Rectal smooth muscle tissue (tissue), 1 donor: ENCODE measurements around the gene TBC1D4.

Experiments used
- H3K27ac ChIP-seq: one replicate; pipeline ENCODE4 v1.7.0; 2013; ENCODE audit warnings: low read depth, low read length, inconsistent platforms
- H3K27me3 ChIP-seq: one replicate; pipeline ENCODE4 v1.7.0; 2013; ENCODE audit warnings: low read length; ENCODE audit not compliant: control insufficient read depth, insufficient read depth
- H3K36me3 ChIP-seq: one replicate; pipeline ENCODE4 v1.7.0; 2013; ENCODE audit warnings: low read length; ENCODE audit not compliant: control insufficient read depth, insufficient read depth
- H3K4me1 ChIP-seq: one replicate; pipeline ENCODE4 v1.7.0; 2013; ENCODE audit warnings: low read length; ENCODE audit not compliant: control insufficient read depth, insufficient read depth
- H3K4me3 ChIP-seq: one replicate; pipeline ENCODE4 v1.7.0; 2013; ENCODE audit warnings: low read length
- H3K9ac ChIP-seq: one replicate; pipeline ENCODE4 v1.7.0; 2013; ENCODE audit warnings: low read length

Gene TBC1D4

DNA sequence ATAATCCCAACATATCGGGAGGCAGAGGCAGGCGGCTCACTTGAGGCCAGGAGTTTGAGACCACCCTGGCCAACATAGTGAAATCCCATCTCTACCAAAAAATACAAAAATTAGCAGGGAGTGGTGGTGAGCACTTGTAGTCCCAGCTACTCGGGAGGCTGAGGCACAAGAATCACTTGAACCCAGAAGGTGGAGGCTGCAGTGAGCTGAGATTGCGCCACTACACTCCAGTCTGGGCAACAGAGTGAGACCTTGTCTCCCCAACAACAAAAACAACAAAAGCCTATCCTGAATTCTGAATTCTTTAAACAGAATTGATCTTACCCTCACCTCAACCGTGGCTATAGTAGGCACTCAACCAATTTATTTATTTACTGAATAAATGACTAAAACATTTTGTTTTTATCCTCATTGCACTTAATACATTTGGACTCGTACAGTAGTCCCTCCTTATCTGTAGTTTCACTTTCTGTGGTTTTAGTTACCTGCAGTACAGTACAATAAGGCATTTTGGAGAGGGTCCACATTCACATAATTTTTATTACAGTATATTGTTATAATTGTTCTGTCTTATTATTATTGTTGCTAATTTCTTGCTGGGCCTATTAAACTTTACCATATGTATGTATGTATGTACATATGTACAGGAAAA, 98.8 kb downstream of the TBC1D4 start:
- Histone ChIP-seq H3K4me3 (no peak overlapping the region), H3K27me3 (no peaks in the 10 kb centered on the region), H3K4me1 (no peaks in the 10 kb centered on the region), H3K9ac (no peak overlapping the region), H3K36me3 (no peaks in the 10 kb centered on the region), H3K27ac (no peak overlapping the region)

DNA sequence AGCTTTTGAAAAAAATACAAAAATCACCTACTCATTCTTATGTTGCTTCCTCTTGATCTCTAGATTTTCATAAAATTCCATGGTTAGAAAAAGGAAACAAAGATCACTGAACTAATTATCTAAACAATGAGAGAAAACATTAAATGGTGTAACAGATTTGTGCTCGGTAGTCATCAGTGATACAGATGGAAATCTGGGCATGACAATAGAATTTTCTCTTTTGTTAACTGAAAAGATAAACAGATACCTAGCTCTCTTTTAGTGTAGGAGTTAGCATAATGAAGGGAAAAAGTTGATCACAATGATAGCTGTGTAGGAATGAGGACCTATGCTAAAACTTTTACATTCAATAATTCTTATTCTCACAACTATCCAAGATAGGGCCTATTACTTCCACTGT, 103.7 kb downstream of the TBC1D4 start:
- Histone ChIP-seq H3K27ac (no peak overlapping the region), H3K4me3 (no peak overlapping the region), H3K27me3 (no peaks in the 10 kb centered on the region), H3K36me3 (no peaks in the 10 kb centered on the region), H3K9ac (no peak overlapping the region), H3K4me1 (no peaks in the 10 kb centered on the region)

DNA sequence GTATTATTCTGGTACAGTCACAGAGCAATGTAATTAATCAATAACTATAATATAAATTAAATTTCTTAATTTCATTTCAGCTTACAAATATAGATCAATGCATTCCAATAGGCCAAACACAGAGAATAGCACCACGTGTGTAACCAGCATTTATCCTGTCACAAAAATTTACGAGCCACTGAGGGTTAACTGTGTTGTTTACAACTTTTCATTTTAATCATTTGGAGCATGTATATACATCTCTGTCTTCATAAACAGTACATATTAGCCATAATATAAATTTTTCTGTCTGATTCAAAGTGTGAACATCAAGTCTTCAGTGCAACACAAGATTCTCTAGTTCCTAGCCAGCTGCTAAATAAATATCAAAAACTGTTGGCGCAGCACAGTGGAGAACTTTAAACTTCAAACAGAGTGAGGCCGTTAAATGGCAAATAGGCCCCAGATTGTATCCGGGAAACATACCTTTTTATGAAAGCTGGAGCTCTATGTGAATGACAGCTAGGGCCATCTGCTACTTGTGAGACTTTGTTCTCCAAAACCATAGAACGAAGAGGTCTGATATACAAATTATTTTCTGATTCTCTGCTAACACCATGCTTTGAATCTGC, 105.1 kb downstream of the TBC1D4 start:
- no peaks in the 10 kb centered on the region for H3K27me3 ChIP-seq
- H3K4me1 ChIP-seq: no peaks in the 10 kb centered on the region
- H3K36me3 ChIP-seq: no peaks in the 10 kb centered on the region
- no peak overlapping the region for H3K4me3 ChIP-seq
- H3K9ac ChIP-seq: no peak overlapping the region
- no peak overlapping the region for H3K27ac ChIP-seq

- H3K27me3 ChIP-seq: no peaks in the 10 kb centered on the region
- no peak overlapping the region for H3K9ac ChIP-seq
- H3K27ac ChIP-seq: no peak overlapping the region
- H3K4me3 ChIP-seq: no peak overlapping the region
- no peaks in the 10 kb centered on the region for H3K36me3 ChIP-seq
- no peaks in the 10 kb centered on the region for H3K4me1 ChIP-seq
Observed at GRCh38 chr13:75375329-75375728, 106.6 kb downstream of the TBC1D4 start.

DNA sequence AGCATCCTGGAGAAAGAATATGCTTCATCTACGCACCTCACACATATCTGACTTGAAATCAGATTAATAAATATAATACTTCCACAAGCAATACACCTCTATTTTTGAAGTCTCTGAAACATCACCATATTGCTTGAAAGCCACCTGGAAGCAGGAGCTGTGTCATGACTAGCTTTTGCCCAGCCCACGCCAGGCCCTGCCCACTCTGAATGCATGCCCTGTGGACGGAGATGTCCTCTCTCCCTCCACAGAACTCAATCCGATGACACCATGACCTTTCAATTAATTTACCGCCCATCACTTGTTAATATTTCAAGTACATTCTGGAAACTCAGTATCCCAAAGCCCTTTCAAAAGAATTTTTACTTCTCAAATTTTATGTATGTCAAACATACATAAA, 108.0 kb downstream of the TBC1D4 start:
- Histone ChIP-seq H3K36me3 (no peaks in the 10 kb centered on the region), H3K27ac (no peak overlapping the region), H3K4me1 (no peaks in the 10 kb centered on the region), H3K27me3 (no peaks in the 10 kb centered on the region), H3K9ac (no peak overlapping the region), H3K4me3 (no peak overlapping the region)

DNA sequence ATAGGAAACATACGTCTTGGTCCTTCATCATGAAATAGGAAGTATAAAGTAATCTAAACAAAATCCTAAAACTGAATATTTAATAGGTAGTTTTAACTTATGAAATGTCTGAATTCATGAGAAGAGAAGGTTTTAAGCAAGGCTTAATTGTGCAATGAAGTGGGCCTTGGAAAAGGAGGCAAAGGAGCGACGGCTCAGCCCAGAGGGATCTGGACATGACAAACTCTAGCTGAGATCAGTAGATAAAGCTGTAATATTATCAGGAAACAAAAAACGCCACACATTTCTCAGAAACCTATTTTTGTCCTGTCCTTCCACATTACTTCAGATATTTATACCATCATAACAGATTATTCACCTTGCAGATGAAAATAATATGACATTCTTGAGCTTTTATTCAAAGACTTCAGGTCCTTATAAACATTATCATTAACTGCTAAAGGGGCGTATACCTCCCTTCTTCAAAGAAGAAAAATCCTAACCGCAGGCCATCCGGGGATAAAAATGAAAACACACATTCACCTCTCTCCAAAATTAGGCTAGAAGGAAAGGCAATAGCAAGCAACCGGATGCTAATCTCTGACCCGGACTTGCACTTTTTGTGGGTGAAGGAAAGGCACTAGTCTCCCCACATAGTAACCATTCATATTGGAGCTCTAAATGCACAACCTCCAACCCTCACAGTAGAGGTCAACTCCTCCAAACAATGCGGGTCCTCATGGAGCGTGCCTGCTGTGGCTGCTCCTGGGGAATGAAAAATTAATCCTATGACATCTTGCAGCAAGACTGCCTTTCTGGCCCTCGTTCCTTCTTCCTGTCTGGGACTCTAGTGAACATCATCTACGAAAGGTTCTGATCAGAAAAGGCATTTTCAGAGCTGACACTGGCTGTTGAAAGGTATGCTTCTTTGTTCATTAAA, 108.8 kb downstream of the TBC1D4 start:
- Histone ChIP-seq H3K36me3 (no peaks in the 10 kb centered on the region), H3K4me3 (no peak overlapping the region), H3K27ac (no peak overlapping the region), H3K4me1 (no peaks in the 10 kb centered on the region), H3K9ac (no peak overlapping the region), H3K27me3 (no peaks in the 10 kb centered on the region)

DNA sequence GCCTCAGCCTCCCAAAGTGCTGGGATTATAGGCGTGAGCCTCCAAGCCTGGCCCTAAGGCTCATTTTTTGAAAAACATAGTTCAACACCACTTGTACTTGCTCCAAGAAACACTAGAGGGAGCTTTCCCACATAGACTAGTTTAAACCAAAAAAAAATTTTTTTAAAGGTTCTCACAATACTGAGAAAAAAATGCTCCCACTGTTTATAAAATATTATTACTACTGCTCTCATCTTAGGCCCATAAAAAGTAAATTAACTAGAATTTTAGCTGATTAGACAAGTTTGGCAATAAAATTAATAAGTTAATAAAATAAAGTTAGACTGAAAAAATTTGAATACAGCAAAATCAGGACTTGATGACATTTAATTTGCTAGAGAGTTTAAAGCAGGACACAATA, 109.5 kb downstream of the TBC1D4 start:
- no peaks in the 10 kb centered on the region for H3K36me3 ChIP-seq
- H3K4me3 ChIP-seq: no peak overlapping the region
- no peaks in the 10 kb centered on the region for H3K27me3 ChIP-seq
- H3K27ac ChIP-seq: no peak overlapping the region
- no peak overlapping the region for H3K9ac ChIP-seq
- H3K4me1 ChIP-seq: no peaks in the 10 kb centered on the region

DNA sequence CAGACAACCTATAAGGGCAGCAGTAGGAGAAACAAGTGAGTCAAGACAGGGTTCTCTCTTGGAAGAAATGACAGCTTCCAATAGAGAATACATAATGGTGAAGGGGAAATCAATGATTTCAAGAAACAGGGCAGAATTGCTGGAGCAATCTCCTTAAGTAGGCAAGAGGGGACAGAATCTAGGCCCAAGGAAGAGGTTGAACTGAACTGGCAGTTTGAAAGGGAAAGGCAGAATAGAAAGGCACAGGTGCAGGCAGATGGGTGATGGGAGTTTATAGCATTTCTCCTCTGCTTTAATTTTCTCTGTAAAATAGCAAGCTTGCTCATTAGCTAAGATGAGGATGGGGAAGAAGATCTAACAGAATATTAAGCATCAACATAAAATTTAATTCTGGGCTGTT, 110.8 kb downstream of the TBC1D4 start:
- no peak overlapping the region for H3K27ac ChIP-seq
- H3K4me1 ChIP-seq: no peaks in the 10 kb centered on the region
- no peak overlapping the region for H3K4me3 ChIP-seq
- no peaks in the 10 kb centered on the region for H3K36me3 ChIP-seq
- H3K9ac ChIP-seq: no peak overlapping the region
- H3K27me3 ChIP-seq: no peaks in the 10 kb centered on the region

GRCh38 chr13:75370774-75371173, 111.2 kb downstream of the TBC1D4 start:
- no peak overlapping the region for H3K9ac ChIP-seq
- H3K4me3 ChIP-seq: no peak overlapping the region
- H3K27ac ChIP-seq: no peak overlapping the region
- no peaks in the 10 kb centered on the region for H3K36me3 ChIP-seq
- H3K27me3 ChIP-seq: no peaks in the 10 kb centered on the region
- H3K4me1 ChIP-seq: no peaks in the 10 kb centered on the region

- Histone ChIP-seq H3K27ac (no peak overlapping the region), H3K9ac (no peak overlapping the region), H3K27me3 (no peaks in the 10 kb centered on the region), H3K36me3 (no peaks in the 10 kb centered on the region), H3K4me1 (no peaks in the 10 kb centered on the region), H3K4me3 (no peak overlapping the region)
Observed at GRCh38 chr13:75369981-75370380, 112.0 kb downstream of the TBC1D4 start.

DNA sequence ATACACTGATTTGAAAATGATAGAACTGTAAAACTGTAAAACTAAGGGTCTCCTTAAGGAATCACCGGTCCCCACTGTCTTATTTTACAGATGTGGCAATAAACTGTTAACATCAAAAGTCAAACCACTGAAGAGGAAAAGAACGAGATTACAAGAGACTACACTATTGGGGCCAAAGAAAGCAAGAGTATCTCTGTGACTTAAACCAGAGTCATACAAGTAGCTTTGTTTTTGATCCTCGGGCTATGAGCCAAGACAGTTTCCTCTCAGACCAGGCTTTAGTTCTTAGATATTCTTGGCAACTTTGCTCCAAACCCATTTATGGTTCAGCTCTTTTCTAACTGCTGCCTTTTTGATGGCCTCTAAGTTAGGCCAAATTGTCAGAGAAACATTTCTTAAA, 113.8 kb downstream of the TBC1D4 start:
- Histone ChIP-seq H3K9ac (no peak overlapping the region), H3K4me1 (no peaks in the 10 kb centered on the region), H3K36me3 (no peaks in the 10 kb centered on the region), H3K27ac (no peak overlapping the region), H3K4me3 (no peak overlapping the region), H3K27me3 (no peaks in the 10 kb centered on the region)

- H3K4me1 ChIP-seq: no peaks in the 10 kb centered on the region
- no peaks in the 10 kb centered on the region for H3K36me3 ChIP-seq
- H3K27ac ChIP-seq: no peak overlapping the region
- no peaks in the 10 kb centered on the region for H3K27me3 ChIP-seq
- no peak overlapping the region for H3K4me3 ChIP-seq
- H3K9ac ChIP-seq: no peak overlapping the region
Observed at GRCh38 chr13:75366380-75367280, 115.3 kb downstream of the TBC1D4 start.
